CD14-positive monocyte (primary cell): ENCODE results near the gene TYW1. TPM values are rescaled to one million over a fixed set of nuclear protein-coding genes. Genes with fewer than 3 reads are reported as not detected.
"Not testable (repeated sequence)": the region's sequence is repeated elsewhere in the genome, so short reads cannot be mapped to it uniquely, and the experiment has no call there.

ENCODE experiments used
- DNase-seq, 3 donors: peaks; one replicate each; pipeline ENCODE4 v3.0.0-alpha.2; 2011 to 2022
- H2AFZ ChIP-seq: 2 replicates; pipeline ENCODE4 v1.6.0; 2012; ENCODE audit warnings: mild to moderate bottlenecking, low read depth, low read length, inconsistent platforms; ENCODE audit not compliant: insufficient read depth, poor library complexity, severe bottlenecking
- H3K27ac ChIP-seq, 2 donors: 1 replicate in 1 of 2; 2 replicates in 1 of 2; pipeline ENCODE4 v1.5.1; 2012 to 2013; ENCODE audit warnings: low read length in 2 of 2, control low read depth in 1 of 2, inconsistent platforms in 1 of 2, low read depth in 1 of 2, mild to moderate bottlenecking in 1 of 2
- H3K27me3 ChIP-seq, 2 donors: one replicate each; pipeline versions ENCODE4 v1.6.0 to v1.6.1; 2011 to 2013; ENCODE audit warnings: low read length in 2 of 2; ENCODE audit not compliant: control insufficient read depth in 2 of 2, insufficient read depth in 2 of 2
- H3K36me3 ChIP-seq, 2 donors: replicated peaks in 1 of 2; 1 replicate in 1 of 2; 2 replicates in 1 of 2; pipeline versions ENCODE4 v1.5.1 to v1.6.1; 2012 to 2013; ENCODE audit warnings: low read length in 2 of 2, control low read depth in 1 of 2, inconsistent platforms in 1 of 2, mild to moderate bottlenecking in 1 of 2; ENCODE audit not compliant: insufficient read depth in 2 of 2, control insufficient read depth in 1 of 2
- H3K4me1 ChIP-seq, 2 donors: 1 replicate in 1 of 2; 2 replicates in 1 of 2; pipeline versions ENCODE4 v1.5.1 to v1.6.1; 2012 to 2013; ENCODE audit warnings: low read length in 2 of 2, control low read depth in 1 of 2, inconsistent platforms in 1 of 2, mild to moderate bottlenecking in 1 of 2, moderate library complexity in 1 of 2; ENCODE audit not compliant: insufficient read depth in 2 of 2, control insufficient read depth in 1 of 2
- H3K4me2 ChIP-seq: replicated peaks from 2 replicates; pipeline ENCODE3; 2012; ENCODE audit warnings: low read length, moderate library complexity, mild to moderate bottlenecking; ENCODE audit not compliant: poor library complexity, severe bottlenecking; ENCODE audit errors: extremely low read depth
- H3K4me3 ChIP-seq, 3 experiments: fragments of 200-600 bp in 1 of 3; sonication (generic) in 1 of 3; replicated peaks in 1 of 3; 1 replicate in 2 of 3; 2 replicates in 1 of 3; pipeline ENCODE4 v1.5.1; 2011 to 2013; ENCODE audit warnings: low read length in 3 of 3, mild to moderate bottlenecking in 3 of 3, control low read depth in 2 of 3, low read depth in 2 of 3, inconsistent platforms in 1 of 3, moderate library complexity in 1 of 3
- H3K79me2 ChIP-seq: 2 replicates; pipeline ENCODE4 v1.6.0; 2012; ENCODE audit warnings: mild to moderate bottlenecking, control low read depth, inconsistent platforms, low read length, moderate library complexity; ENCODE audit not compliant: insufficient read depth
- H3K9ac ChIP-seq: 2 replicates; pipeline ENCODE4 v1.6.0; 2017; ENCODE audit warnings: low read length, mild to moderate bottlenecking; ENCODE audit not compliant: insufficient read depth, poor library complexity, severe bottlenecking
- H3K9me3 ChIP-seq, 2 donors: replicated peaks in 1 of 2; 1 replicate in 1 of 2; 2 replicates in 1 of 2; pipeline versions ENCODE4 v1.5.1 to v1.6.1; 2012 to 2013; ENCODE audit warnings: low read length in 2 of 2, control low read depth in 1 of 2; ENCODE audit not compliant: control insufficient read depth in 1 of 2, insufficient read depth in 1 of 2
- H4K20me1 ChIP-seq: 2 replicates; pipeline ENCODE4 v1.6.0; 2012; ENCODE audit warnings: mild to moderate bottlenecking, low read length, control low read depth, moderate library complexity; ENCODE audit not compliant: insufficient read depth
- H3K27ac Mint-ChIP-seq, 7 donors: one replicate each; pipeline ENCODE4 v1.8.0; 2020; ENCODE audit warnings: mild to moderate bottlenecking in 7 of 7, mixed read lengths in 7 of 7, moderate library complexity in 6 of 7, inconsistent platforms in 2 of 7
- H3K27me3 Mint-ChIP-seq, 3 donors: one replicate each; pipeline ENCODE4 v1.8.0; 2021 to 2022; ENCODE audit warnings: low read depth in 3 of 3, mild to moderate bottlenecking in 3 of 3, mixed read lengths in 3 of 3, moderate library complexity in 3 of 3, inconsistent platforms in 1 of 3
- H3K36me3 Mint-ChIP-seq, 2 donors: one replicate each; pipeline ENCODE4 v1.8.0; 2020; ENCODE audit warnings: mixed read lengths in 2 of 2, inconsistent platforms in 1 of 2, mild to moderate bottlenecking in 1 of 2
- H3K4me1 Mint-ChIP-seq: one replicate; pipeline ENCODE4 v1.8.0; 2020; ENCODE audit warnings: mild to moderate bottlenecking, mixed read lengths
- H3K4me3 Mint-ChIP-seq, 2 donors: one replicate each; pipeline ENCODE4 v1.8.0; 2020; ENCODE audit warnings: mild to moderate bottlenecking in 2 of 2, mixed read lengths in 2 of 2, moderate library complexity in 1 of 2
- H3K9me3 Mint-ChIP-seq, 7 donors: one replicate each; pipeline ENCODE4 v1.8.0; 2020 to 2022; ENCODE audit warnings: mixed read lengths in 7 of 7, mild to moderate bottlenecking in 6 of 7, moderate library complexity in 6 of 7, inconsistent platforms in 2 of 7
- WGBS: methylation state at CpG from one replicate; pipeline ENCODE4 v1.1.5; 2013; ENCODE audit warnings: missing lambda C conversion rate; ENCODE audit not compliant: insufficient coverage; 5-methylcytosine and 5-hydroxymethylcytosine counted together
- intact Hi-C, 2 donors: fragments of 100-400 bp; cut with micrococcal nuclease; formaldehyde crosslinking; loops; one replicate each; pipeline versions ENCODE4 v1.15.0 to v1.15.1; 2023
- polyA plus RNA-seq, 3 donors: library from polyadenylated mRNA; depleted of rRNA in 1 of 3; unstranded in 2 of 3; stranded (reverse) in 1 of 3; fragments of 300-500 nt in 2 of 3; fragments of >200 nt in 1 of 3; fragmentation: Illumina TruSeq in 2 of 3; gene quantifications; 1 replicate in 2 of 3; 2 replicates in 1 of 3; pipeline ENCODE4 v1.2.3, GENCODE V29; 2012 to 2021
- TF ChIP-seq, protein P1 (sequence below): fragments of 200-600 bp; IDR thresholded peaks from one replicate; pipeline ENCODE4 v1.8.0; 2022; ENCODE audit warnings: antibody characterized with exemption, mild to moderate bottlenecking

The TYW1 gene
- polyA plus RNA-seq, 3 donors, result 6.3 to 9.0 (median 7.2) TPM

DNA sequence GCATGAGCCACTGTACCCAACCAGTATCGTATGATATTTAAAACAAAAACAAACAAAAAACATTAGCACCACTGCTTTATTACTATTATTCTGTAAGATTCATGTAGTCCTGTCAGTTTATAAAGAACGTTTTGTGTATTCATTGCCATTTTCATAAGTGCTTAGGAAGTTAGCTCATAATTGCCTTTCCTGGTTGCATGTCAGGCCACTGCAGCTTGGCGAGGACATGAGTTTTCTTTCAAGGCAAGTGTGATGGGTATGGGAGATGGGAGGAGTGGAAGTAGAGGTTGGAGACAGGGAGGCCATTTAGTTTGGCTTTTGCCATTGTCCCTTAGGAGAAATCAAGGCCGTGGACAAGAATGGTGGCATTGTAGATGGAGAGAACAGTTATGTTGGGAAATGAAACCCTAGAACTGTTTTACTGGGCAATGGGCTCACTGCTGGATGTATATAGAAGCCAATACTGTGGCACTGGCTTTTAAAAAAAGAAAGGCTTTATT, 48.9 kb downstream of the TYW1 start:
- H3K36me3 Mint-ChIP-seq, result peaks cover 26 to 34% of the 10 kb centered on the region in 2 donors

DNA sequence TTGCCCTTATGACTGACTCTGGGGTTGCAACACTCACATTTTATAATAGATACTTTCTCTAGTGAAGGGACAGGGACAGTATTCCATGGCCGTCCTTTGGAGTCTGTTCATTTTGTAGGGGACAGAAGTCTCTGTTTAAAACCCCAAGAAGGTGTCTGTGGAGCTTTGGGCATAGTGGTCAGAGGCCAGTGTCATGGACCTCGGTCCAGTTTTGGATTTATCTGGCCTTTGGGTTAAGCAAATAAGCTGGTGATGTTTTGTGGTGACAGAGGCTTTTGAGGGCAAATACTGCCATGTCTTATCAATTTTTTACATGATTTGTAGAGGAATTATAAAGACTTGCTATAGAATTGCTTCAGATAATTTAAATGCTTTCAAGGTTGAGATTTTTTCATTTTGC, 50.2 kb downstream of the TYW1 start:
- DNase-seq, H3K9ac ChIP-seq, intact Hi-C loops, H4K20me1 ChIP-seq, H3K4me2 ChIP-seq, H3K4me3 Mint-ChIP-seq, H3K27ac ChIP-seq, H3K9me3 ChIP-seq, H3K27me3 ChIP-seq, H3K4me1 ChIP-seq, H3K4me3 ChIP-seq, H3K27me3 Mint-ChIP-seq, H3K4me1 Mint-ChIP-seq, H3K9me3 Mint-ChIP-seq, H3K79me2 ChIP-seq, H2AFZ ChIP-seq, H3K27ac Mint-ChIP-seq: not testable (repeated sequence)
- H3K36me3 Mint-ChIP-seq, result peaks cover 37 to 47% of the 10 kb centered on the region in 2 donors
- H3K36me3 ChIP-seq, result peaks cover 10 to 28% of the 10 kb centered on the region in 2 donors
- 88% methylated on average over 1 of the region's 2 CpGs for WGBS

More for the DNA sequence above, 48.9 kb downstream of the TYW1 start:
- Histone ChIP-seq H3K4me3 (no peak overlapping the region), H4K20me1 (no peaks in the 10 kb centered on the region), H3K9ac (no peak overlapping the region), H3K36me3 (peaks cover 3 to 17% of the 10 kb centered on the region in 2 donors), H3K27ac (no peak overlapping the region), H3K27me3 (no peaks in the 10 kb centered on the region), H3K9me3 (no peaks in the 10 kb centered on the region), H3K4me1 (no peaks in the 10 kb centered on the region), H3K4me2 (no peak overlapping the region), H3K79me2 (no peaks in the 10 kb centered on the region), H2AFZ (no peak overlapping the region)
- Mint-ChIP-seq H3K4me1 (peaks cover 2% of the 10 kb centered on the region), H3K27me3 (peaks cover 0 to 2% (median 0%) of the 10 kb centered on the region in 3 donors), H3K4me3 (no peak overlapping the region), H3K9me3 (peaks cover 0 to 2% (median 0%) of the 10 kb centered on the region in 7 donors), H3K27ac (no peak overlapping the region)
- 95% methylated on average over 3 of the region's 4 CpGs for WGBS
- no peak for DNase-seq
- intact Hi-C loops, result no loop called here
- TF ChIP-seq, protein P1, sequence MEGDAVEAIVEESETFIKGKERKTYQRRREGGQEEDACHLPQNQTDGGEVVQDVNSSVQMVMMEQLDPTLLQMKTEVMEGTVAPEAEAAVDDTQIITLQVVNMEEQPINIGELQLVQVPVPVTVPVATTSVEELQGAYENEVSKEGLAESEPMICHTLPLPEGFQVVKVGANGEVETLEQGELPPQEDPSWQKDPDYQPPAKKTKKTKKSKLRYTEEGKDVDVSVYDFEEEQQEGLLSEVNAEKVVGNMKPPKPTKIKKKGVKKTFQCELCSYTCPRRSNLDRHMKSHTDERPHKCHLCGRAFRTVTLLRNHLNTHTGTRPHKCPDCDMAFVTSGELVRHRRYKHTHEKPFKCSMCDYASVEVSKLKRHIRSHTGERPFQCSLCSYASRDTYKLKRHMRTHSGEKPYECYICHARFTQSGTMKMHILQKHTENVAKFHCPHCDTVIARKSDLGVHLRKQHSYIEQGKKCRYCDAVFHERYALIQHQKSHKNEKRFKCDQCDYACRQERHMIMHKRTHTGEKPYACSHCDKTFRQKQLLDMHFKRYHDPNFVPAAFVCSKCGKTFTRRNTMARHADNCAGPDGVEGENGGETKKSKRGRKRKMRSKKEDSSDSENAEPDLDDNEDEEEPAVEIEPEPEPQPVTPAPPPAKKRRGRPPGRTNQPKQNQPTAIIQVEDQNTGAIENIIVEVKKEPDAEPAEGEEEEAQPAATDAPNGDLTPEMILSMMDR, result no peak

DNA sequence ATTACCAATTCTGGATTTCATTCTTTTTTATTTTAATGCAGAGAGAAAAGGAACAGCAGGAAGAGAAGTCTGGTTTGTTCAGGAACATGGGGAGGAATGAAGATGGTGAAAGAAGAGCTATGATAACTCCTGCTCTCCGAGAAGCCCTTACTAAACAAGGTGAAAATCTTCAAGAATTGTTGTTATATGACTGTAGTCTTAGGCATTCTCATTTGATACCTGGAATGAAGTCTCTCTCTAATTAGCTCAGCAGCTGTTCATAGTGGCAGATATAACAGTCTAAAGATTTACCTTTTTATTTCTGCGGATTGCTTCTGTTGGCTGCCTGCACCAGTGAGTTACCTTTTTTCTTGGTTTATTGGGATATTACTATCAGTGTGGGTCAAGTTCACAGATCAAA, 53.3 kb downstream of the TYW1 start:
- H3K4me2 ChIP-seq, H3K4me1 ChIP-seq, intact Hi-C loops, H3K9me3 Mint-ChIP-seq, H3K27me3 ChIP-seq, H3K27ac Mint-ChIP-seq, H3K27ac ChIP-seq, H3K4me3 Mint-ChIP-seq, H3K79me2 ChIP-seq, H3K27me3 Mint-ChIP-seq, H3K4me3 ChIP-seq, H4K20me1 ChIP-seq, H3K9ac ChIP-seq, H3K9me3 ChIP-seq, H2AFZ ChIP-seq, H3K4me1 Mint-ChIP-seq, DNase-seq: not testable (repeated sequence)
- peaks cover 15 to 32% of the 10 kb centered on the region in 2 donors for H3K36me3 ChIP-seq
- H3K36me3 Mint-ChIP-seq, result peaks cover 54 to 63% of the 10 kb centered on the region in 2 donors
- WGBS, result no CpG with 5 or more reads among the region's 2 CpGs

DNA sequence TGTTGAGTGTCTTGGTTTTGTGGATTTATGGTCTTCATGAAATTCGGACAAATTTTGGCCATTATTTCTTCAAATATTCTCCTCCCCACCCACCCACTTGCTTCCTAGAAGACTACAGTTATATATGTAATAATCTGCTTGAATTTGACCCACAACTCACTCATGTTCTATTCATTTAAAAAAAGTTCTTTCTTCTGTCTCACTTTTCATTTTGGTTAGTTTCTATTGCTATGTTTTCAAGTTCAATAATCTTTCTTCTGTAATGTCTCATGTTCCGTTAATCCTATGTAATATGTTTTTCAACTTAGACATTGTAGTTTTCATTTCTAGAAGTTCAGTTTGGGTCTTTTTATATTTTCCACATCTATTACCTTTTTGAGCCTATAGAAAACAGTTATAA, 55.5 kb downstream of the TYW1 start:
- H4K20me1 ChIP-seq, DNase-seq, intact Hi-C loops, H3K27ac Mint-ChIP-seq, H3K4me1 Mint-ChIP-seq, H3K27me3 Mint-ChIP-seq, H3K4me3 ChIP-seq, H3K79me2 ChIP-seq, H3K4me3 Mint-ChIP-seq, H3K4me2 ChIP-seq, H2AFZ ChIP-seq, H3K27me3 ChIP-seq, H3K9me3 Mint-ChIP-seq, H3K9me3 ChIP-seq, H3K9ac ChIP-seq, H3K27ac ChIP-seq, H3K4me1 ChIP-seq: not testable (repeated sequence)
- no CpG with 5 or more reads among the region's 2 CpGs for WGBS
- H3K36me3 Mint-ChIP-seq, result peaks cover 61 to 74% of the 10 kb centered on the region in 2 donors
- peaks cover 17 to 49% of the 10 kb centered on the region in 2 donors for H3K36me3 ChIP-seq
